Smooth muscle cell (in vitro differentiated cells): Measurements from ENCODE around the gene KAZALD1. TPM values are rescaled to one million over a fixed set of nuclear protein-coding genes. Genes with fewer than 3 reads are reported as not detected.

ENCODE experiments used
- DNase-seq: peaks from one replicate; lab custom pipeline; 2025; ENCODE audit not compliant: unreplicated experiment; lab: John Stamatoyannopoulos, UW
- H2AFZ ChIP-seq: fragments of 200-600 bp; sonication (generic); 2 replicates; pipeline ENCODE4 v1.6.0; 2016; ENCODE audit warnings: antibody characterized with exemption, low read depth, mild to moderate bottlenecking
- H3F3A ChIP-seq: fragments of 200-600 bp; sonication (generic); 2 replicates; pipeline ENCODE4 v1.6.0; 2017; ENCODE audit warnings: antibody characterized with exemption, low read depth
- H3K27ac ChIP-seq: fragments of 200-600 bp; sonication (generic); 2 replicates; pipeline ENCODE4 v1.5.1; 2016; ENCODE audit warnings: low read depth, mild to moderate bottlenecking
- H3K27me3 ChIP-seq: fragments of 200-600 bp; sonication (generic); 2 replicates; pipeline ENCODE4 v1.6.1; 2016; ENCODE audit warnings: low read depth, mild to moderate bottlenecking
- H3K36me3 ChIP-seq: fragments of 200-600 bp; sonication (generic); 2 replicates; pipeline ENCODE4 v1.5.1; 2016; ENCODE audit warnings: low read depth
- H3K4me1 ChIP-seq: fragments of 200-600 bp; sonication (generic); 2 replicates; pipeline ENCODE4 v1.5.1; 2016; ENCODE audit warnings: low read depth
- H3K4me2 ChIP-seq: fragments of 200-600 bp; sonication (generic); 2 replicates; pipeline ENCODE4 v1.6.0; 2016; ENCODE audit warnings: mild to moderate bottlenecking
- H3K4me3 ChIP-seq: fragments of 200-600 bp; sonication (generic); 2 replicates; pipeline ENCODE4 v1.5.1; 2016; ENCODE audit warnings: mild to moderate bottlenecking
- H3K79me2 ChIP-seq: fragments of 200-600 bp; sonication (generic); 2 replicates; pipeline ENCODE4 v1.6.0; 2016; ENCODE audit warnings: low read depth, mild to moderate bottlenecking
- H3K9ac ChIP-seq: fragments of 200-600 bp; sonication (generic); 2 replicates; pipeline ENCODE4 v1.6.0; 2016; ENCODE audit warnings: low read depth
- H3K9me3 ChIP-seq: fragments of 200-600 bp; sonication (generic); replicated peaks from 2 replicates; pipeline ENCODE4 v1.5.1; 2016; ENCODE audit warnings: low read depth
- H4K20me1 ChIP-seq: fragments of 200-600 bp; sonication (generic); 2 replicates; pipeline ENCODE4 v1.6.0; 2016; ENCODE audit warnings: low read depth
- CTCF ChIP-seq: fragments of 200-600 bp; sonication (generic); IDR thresholded peaks from 2 replicates; pipeline ENCODE4 v1.5.1; 2017; ENCODE audit warnings: borderline replicate concordance, mild to moderate bottlenecking, antibody characterized with exemption; ENCODE audit not compliant: insufficient read depth, poor library complexity, severe bottlenecking
- WGBS: methylation state at CpG from one replicate; pipeline ENCODE4 v1.1.7; 2016; ENCODE audit warnings: low lambda C conversion rate; 5-methylcytosine and 5-hydroxymethylcytosine counted together
- polyA plus RNA-seq: library from polyadenylated mRNA; unstranded; fragments of >200 nt; fragmentation: Nextera tagmentation; extraction: Ambion mirVana; gene quantifications from 2 replicates; pipeline ENCODE4 v1.2.1, GENCODE V29; 2016
- total RNA-seq: library from RNA; depleted of rRNA; stranded (reverse); fragments of >200 nt; gene quantifications from 2 replicates; pipeline ENCODE4 v1.2.3, GENCODE V29; 2014

Gene KAZALD1
- total and polyA plus RNA-seq, 2 experiments from 2014 or later = 13.1 to 20.4 TPM

GRCh38 chr10:101113890-101114403, 52.2 kb downstream of the KAZALD1 start:
- Histone ChIP-seq H3K4me1 (no peaks in the 10 kb centered on the region), H2AFZ (no peak overlapping the region), H3K9me3 (no peaks in the 10 kb centered on the region), H3K79me2 (no peaks in the 10 kb centered on the region), H3K27ac (no peak overlapping the region), H3K9ac (no peak overlapping the region), H3K4me2 (no peak overlapping the region), H3K27me3 (peaks cover 71% of the 10 kb centered on the region), H4K20me1 (no peaks in the 10 kb centered on the region), H3F3A (no peaks in the 10 kb centered on the region), H3K4me3 (no peak overlapping the region), H3K36me3 (no peaks in the 10 kb centered on the region)
- TF ChIP-seq CTCF = no peak
- DNase-seq = no peak
- WGBS = 80% methylated on average over 2 of the region's 2 CpGs

DNA sequence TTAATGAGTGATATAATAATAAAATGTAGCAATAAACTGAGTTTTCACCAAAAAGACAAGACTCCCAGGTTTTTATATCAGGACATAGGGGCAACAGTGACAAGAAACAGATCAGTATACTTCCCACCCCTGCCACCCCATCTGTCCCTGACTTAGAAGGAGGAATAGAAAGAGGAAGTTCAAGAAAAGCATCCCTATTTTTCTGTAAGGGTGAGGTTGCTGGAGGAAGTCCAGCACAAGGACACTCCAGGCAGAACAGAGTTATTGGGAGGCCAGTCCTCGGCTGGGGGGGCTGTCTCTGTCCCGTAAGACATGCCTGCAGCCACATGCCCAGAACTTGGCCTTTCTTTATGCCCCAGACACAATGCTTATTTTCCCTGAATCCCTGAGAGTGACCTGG, 52.9 kb downstream of the KAZALD1 start:
- no peaks in the 10 kb centered on the region for H3F3A ChIP-seq
- H3K27ac ChIP-seq = no peak overlapping the region
- no peaks in the 10 kb centered on the region for H3K9me3 ChIP-seq
- H3K9ac ChIP-seq = no peak overlapping the region
- H4K20me1 ChIP-seq = no peaks in the 10 kb centered on the region
- no peak overlapping the region for H3K4me3 ChIP-seq
- no peak for TF ChIP-seq CTCF
- WGBS = 74% methylated on average over 2 of the region's 2 CpGs
- no peaks in the 10 kb centered on the region for H3K79me2 ChIP-seq
- H3K4me2 ChIP-seq = no peak overlapping the region
- no peaks in the 10 kb centered on the region for H3K36me3 ChIP-seq
- peaks cover 73% of the 10 kb centered on the region for H3K27me3 ChIP-seq
- no peak overlapping the region for H2AFZ ChIP-seq
- DNase-seq = no peak
- no peaks in the 10 kb centered on the region for H3K4me1 ChIP-seq

Other genes with a start within 250 kb of the KAZALD1 start
- gene SLF2, start 149.0 kb upstream of the KAZALD1 start, total RNA-seq = 24.3 and 24.9 TPM in 2 replicates
- 8.1 and 9.0 TPM in 2 replicates for gene SLF2, start 149.0 kb upstream of the KAZALD1 start, polyA plus RNA-seq
- gene SEMA4G, start 92.5 kb upstream of the KAZALD1 start, total RNA-seq = 5.3 and 7.1 TPM in 2 replicates
- gene SEMA4G, start 92.5 kb upstream of the KAZALD1 start, polyA plus RNA-seq = 3.8 and 4.2 TPM in 2 replicates
- 59.3 and 89.9 TPM in 2 replicates for gene MRPL43, start 74.5 kb upstream of the KAZALD1 start, total RNA-seq
- gene MRPL43, start 74.5 kb upstream of the KAZALD1 start, polyA plus RNA-seq = 104 and 120 TPM in 2 replicates
- gene TWNK, start 74.4 kb upstream of the KAZALD1 start, total RNA-seq = 2.0 and 2.3 TPM in 2 replicates
- 2.5 and 3.9 TPM in 2 replicates for gene TWNK, start 74.4 kb upstream of the KAZALD1 start, polyA plus RNA-seq
- 54.9 and 57.9 TPM in 2 replicates for gene LZTS2, start 62.2 kb upstream of the KAZALD1 start, total RNA-seq
- gene LZTS2, start 62.2 kb upstream of the KAZALD1 start, polyA plus RNA-seq = 96.2 and 103 TPM in 2 replicates
- 2.0 and 4.5 TPM in 2 replicates for gene PDZD7, start 30.9 kb upstream of the KAZALD1 start, total RNA-seq
- gene PDZD7, start 30.9 kb upstream of the KAZALD1 start, polyA plus RNA-seq = 0.93 and 4.2 TPM in 2 replicates
- gene SFXN3, start 30.8 kb upstream of the KAZALD1 start, total RNA-seq = 79.1 and 86.9 TPM in 2 replicates
- 92.1 and 120 TPM in 2 replicates for gene SFXN3, start 30.8 kb upstream of the KAZALD1 start, polyA plus RNA-seq
- 0.04 TPM in 1 of 2 replicates, not detected in the other for gene TLX1, start 69.3 kb downstream of the KAZALD1 start, total RNA-seq
- not detected in 2 replicates for gene TLX1, start 69.3 kb downstream of the KAZALD1 start, polyA plus RNA-seq
- gene LBX1, start 167.5 kb downstream of the KAZALD1 start, total RNA-seq = not detected in 2 replicates
- gene LBX1, start 167.5 kb downstream of the KAZALD1 start, polyA plus RNA-seq = not detected in 2 replicates